Measurements from ENCODE around the gene NR1H3. TPM values are rescaled to one million over a fixed set of nuclear protein-coding genes. Genes with fewer than 3 reads are reported as not detected.

Gene NR1H3
- total and polyA plus RNA-seq, 8 donors: 8.9 to 60.0 (median 17.6) TPM

GRCh38 chr11:47242596-47243192, 15.1 kb upstream of the NR1H3 start:
- FAIRE-seq (no peak), ATAC-seq (no peak), DNase-seq (peak in 2 of 6 donors; percentile 30 to 65)
- 86 to 87% methylated on average over 21 of the region's 21 CpGs for WGBS, 2 donors
- no peak for TF ChIP-seq CTCF (IDR thresholded peaks at IDR 0.05)
- Histone ChIP-seq H3K9me3 (no peaks in the 10 kb centered on the region), H3K4me3 (no peak overlapping the region), H3K36me3 (peaks cover 2 to 70% (median 38%) of the 10 kb centered on the region in 3 donors), H3K27me3 (no peaks in the 10 kb centered on the region), H3K27ac (no peak overlapping the region), H3K4me1 (peaks cover 0 to 11% (median 0%) of the 10 kb centered on the region in 3 donors)
- intact Hi-C loops (cut with DNase I): no loop called here

DNA sequence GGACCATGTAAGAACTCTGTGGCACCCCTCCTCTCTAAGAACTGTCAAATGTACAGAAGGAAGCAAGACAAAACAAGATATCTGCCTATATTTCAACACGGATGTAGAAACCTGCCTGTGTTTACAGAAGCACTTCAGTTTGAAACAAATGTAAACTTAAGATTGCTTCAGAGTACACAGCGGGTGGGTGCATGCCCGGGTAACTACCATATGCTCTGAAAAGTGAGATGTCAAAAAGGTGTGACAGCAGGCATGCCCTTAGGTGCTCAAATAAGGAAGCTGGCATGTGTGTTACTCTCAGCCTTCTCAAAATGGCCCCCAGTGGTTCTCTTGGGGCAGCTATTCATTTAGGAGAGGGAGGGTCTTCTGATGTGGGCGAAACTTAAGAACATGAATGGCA, 14.3 kb upstream of the NR1H3 start:
- H3K27ac ChIP-seq: no peak overlapping the region
- no peak overlapping the region for H3K4me3 ChIP-seq
- H3K9me3 ChIP-seq: no peaks in the 10 kb centered on the region
- intact Hi-C loops (cut with DNase I): no loop called here
- FAIRE-seq: no peak
- no peak for DNase-seq
- no peak for ATAC-seq
- H3K27me3 ChIP-seq: no peaks in the 10 kb centered on the region
- WGBS, 2 donors: 59 to 68% methylated on average over 4 of the region's 4 CpGs
- no peak for TF ChIP-seq CTCF (IDR thresholded peaks at IDR 0.05)
- H3K4me1 ChIP-seq: peaks cover 0 to 11% (median 0%) of the 10 kb centered on the region in 3 donors
- H3K36me3 ChIP-seq: peaks cover 2 to 70% (median 38%) of the 10 kb centered on the region in 3 donors

DNA sequence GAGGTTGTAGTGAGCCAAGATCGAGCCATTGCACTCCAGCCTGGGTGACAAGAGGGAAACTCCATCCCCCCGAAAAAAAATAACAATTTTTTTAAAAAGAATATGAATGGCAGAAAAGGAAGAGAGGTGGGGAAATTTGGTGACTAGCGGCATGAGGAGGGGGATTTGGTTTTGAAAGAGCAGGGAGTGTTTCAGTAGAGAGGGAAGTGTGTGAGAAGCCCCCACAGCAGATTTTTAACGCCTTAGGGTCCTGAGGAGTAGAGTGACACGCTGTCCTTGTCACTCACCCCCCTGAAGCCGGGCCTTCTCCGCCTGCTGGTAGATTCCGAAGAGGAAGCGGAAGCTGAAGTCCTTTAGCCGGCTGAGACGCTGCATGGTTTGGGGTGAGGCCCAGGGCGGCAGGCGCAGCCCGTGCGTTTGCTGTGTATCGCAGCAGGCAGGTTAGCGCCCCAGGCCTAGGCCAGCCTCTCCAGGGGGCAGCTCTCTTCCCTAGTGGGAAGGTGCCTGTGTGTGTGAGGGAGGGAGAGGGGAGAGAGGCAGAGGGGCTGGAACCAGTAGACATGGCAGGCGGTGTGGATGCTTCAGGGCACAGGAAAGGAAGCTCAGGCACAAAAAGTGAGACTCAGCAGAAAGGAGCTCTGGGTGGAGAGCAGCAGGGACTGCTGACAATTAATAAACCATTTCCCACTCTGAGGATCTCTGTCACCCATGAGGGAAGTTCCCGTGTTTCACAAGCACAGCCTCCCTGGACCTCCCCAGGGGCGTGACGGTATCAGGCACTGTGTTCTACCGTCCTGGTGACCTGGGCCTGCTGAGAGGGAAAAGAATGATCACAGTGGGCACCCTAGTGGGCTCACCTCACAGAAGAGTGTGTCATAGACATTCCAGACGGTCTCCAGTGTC, 13.1 kb upstream of the NR1H3 start:
- WGBS, 2 donors: 92 to 97% methylated on average over 23 of the region's 23 CpGs

GRCh38 chr11:47245611-47246357, 12.0 kb upstream of the NR1H3 start:
- no peaks in the 10 kb centered on the region for H3K27me3 ChIP-seq
- no peaks in the 10 kb centered on the region for H3K9me3 ChIP-seq
- no peak overlapping the region for H3K4me3 ChIP-seq
- no peak for DNase-seq
- no peak for FAIRE-seq
- no peak for TF ChIP-seq CTCF (IDR thresholded peaks at IDR 0.05)
- ATAC-seq: no peak
- WGBS, 2 donors: 80 to 84% methylated on average over 11 of the region's 11 CpGs
- H3K27ac ChIP-seq: no peak overlapping the region
- H3K4me1 ChIP-seq: peaks cover 0 to 11% (median 5%) of the 10 kb centered on the region in 3 donors
- intact Hi-C loops (cut with DNase I): no loop called here
- H3K36me3 ChIP-seq: peaks cover 1 to 48% (median 29%) of the 10 kb centered on the region in 3 donors

More for the DNA sequence above, 13.1 kb upstream of the NR1H3 start:
- Histone ChIP-seq H3K36me3 (peaks cover 2 to 59% (median 30%) of the 10 kb centered on the region in 3 donors), H3K9me3 (no peaks in the 10 kb centered on the region), H3K4me3 (no peak overlapping the region), H3K4me1 (peaks cover 0 to 11% (median 5%) of the 10 kb centered on the region in 3 donors), H3K27me3 (no peaks in the 10 kb centered on the region), H3K27ac (no peak overlapping the region)
- FAIRE-seq (no peak), ATAC-seq (peak in 2 of 4 donors; percentile 6 to 7), DNase-seq (peak in 1 of 6 donors; percentile 70)
- intact Hi-C loops (cut with DNase I): no loop called here
- no peak for TF ChIP-seq CTCF (IDR thresholded peaks at IDR 0.05)
